HFF-Myc (cell line): ENCODE data around the gene MRFAP1.
"Not testable (repeated sequence)": the region's sequence is repeated elsewhere in the genome, so short reads cannot be mapped to it uniquely, and the experiment has no call there.

Experiments
- DNase-seq: peaks from one replicate; pipeline ENCODE4 v3.0.0-alpha.2; 2011; ENCODE audit warnings: low read depth; ENCODE audit errors: extremely low read depth
- H3K4me3 ChIP-seq: replicated peaks from 2 replicates; pipeline ENCODE4 v1.5.1; 2011; ENCODE audit warnings: low read depth, mild to moderate bottlenecking, control low read depth, low read length
- CTCF ChIP-seq: IDR thresholded peaks from 2 replicates; pipeline ENCODE4 v1.5.1; 2012; ENCODE audit warnings: mild to moderate bottlenecking, low read depth, low read length, control low read depth; ENCODE audit errors: missing control alignments

MRFAP1 gene

GRCh38 chr4:6662591-6662990 is 22.1 kb downstream of the MRFAP1 start:
- DNase-seq = no peak
- H3K4me3 ChIP-seq = no peak overlapping the region
- TF ChIP-seq CTCF = no peak

- no peak for TF ChIP-seq CTCF
- DNase-seq = no peak
- 0 out of 2 replicates have a peak overlapping the region, but pooled peaks have one; percentile 7 for H3K4me3 ChIP-seq
Observed at GRCh38 chr4:6663596-6664393, 23.3 kb downstream of the MRFAP1 start.

GRCh38 chr4:6665320-6665654 is 24.8 kb downstream of the MRFAP1 start:
- DNase-seq = no peak
- no peak overlapping the region for H3K4me3 ChIP-seq
- no peak for TF ChIP-seq CTCF

- no peak for TF ChIP-seq CTCF
- H3K4me3 ChIP-seq = no peak overlapping the region
- DNase-seq = no peak
Observed at GRCh38 chr4:6668391-6668790, 27.9 kb downstream of the MRFAP1 start.

GRCh38 chr4:6671648-6672047 is 31.2 kb downstream of the MRFAP1 start:
- H3K4me3 ChIP-seq = no peak overlapping the region
- no peak for TF ChIP-seq CTCF
- no peak for DNase-seq

GRCh38 chr4:6672131-6672530 is 31.6 kb downstream of the MRFAP1 start:
- no peak for TF ChIP-seq CTCF
- H3K4me3 ChIP-seq = no peak overlapping the region
- DNase-seq = no peak

GRCh38 chr4:6672541-6673190 is 32.2 kb downstream of the MRFAP1 start:
- H3K4me3 ChIP-seq, DNase-seq: not testable (repeated sequence)

- peak overlapping the region; percentile 79 for H3K4me3 ChIP-seq
- DNase-seq = not testable (repeated sequence)
Observed at GRCh38 chr4:6673191-6673659, 32.7 kb downstream of the MRFAP1 start.
